NCI-H187 treated with DMSO at 0.1 percent for 48 hours (cell line): ENCODE data around the gene SYVN1.

Source experiments
- DNase-seq: peaks from one replicate; lab custom pipeline; 2025; lab: John Stamatoyannopoulos, UW

The SYVN1 gene

GRCh38 chr11:65087827-65088226 is 46.5 kb downstream of the SYVN1 start:
- no peak for DNase-seq

- no peak for DNase-seq
Measured at GRCh38 chr11:65087216-65087615, 47.1 kb downstream of the SYVN1 start.

- DNase-seq, result no peak
Measured at GRCh38 chr11:65086809-65087208, 47.5 kb downstream of the SYVN1 start.

GRCh38 chr11:65085446-65085845 is 48.9 kb downstream of the SYVN1 start:
- DNase-seq, result no peak

GRCh38 chr11:65084598-65085375 is 49.5 kb downstream of the SYVN1 start:
- DNase-seq, result no peak

GRCh38 chr11:65083834-65084597 is 50.3 kb downstream of the SYVN1 start, which contains the start of the genes CDCA5 and ZFPL1:
TSS of gene CDCA5 (minus strand) at chr11:65084040. CDS start at chr11:65083978, 62 bp downstream.
TSS of gene ZFPL1 (plus strand) at chr11:65084222. CDS start at chr11:65084699, 477 bp downstream.
- DNase-seq, result peak; percentile 89

GRCh38 chr11:65083134-65083833 is 51.0 kb downstream of the SYVN1 start:
- DNase-seq, result no peak

GRCh38 chr11:65078786-65079342 is 55.5 kb downstream of the SYVN1 start:
- DNase-seq, result no peak

GRCh38 chr11:65078151-65078550 is 56.2 kb downstream of the SYVN1 start:
- DNase-seq, result no peak

GRCh38 chr11:65077451-65077850 is 56.9 kb downstream of the SYVN1 start:
- no peak for DNase-seq
